Parathyroid adenoma (tissue), 2 donors: ENCODE data around the gene LRIG1.

Experiments used
- H2AFZ ChIP-seq: fragments of 300-600 bp; sonication (generic); one replicate; pipeline ENCODE4 v1.7.0; 2017; ENCODE audit warnings: antibody characterized with exemption, mild to moderate bottlenecking
- H3K27ac ChIP-seq: fragments of 300-600 bp; sonication (generic); one replicate; pipeline ENCODE4 v1.7.0; 2017
- H3K27me3 ChIP-seq: fragments of 300-600 bp; sonication (generic); one replicate; pipeline ENCODE4 v1.7.0; 2017; ENCODE audit warnings: low read length; ENCODE audit not compliant: control insufficient read depth, insufficient read depth
- H3K36me3 ChIP-seq: fragments of 300-600 bp; sonication (generic); one replicate; pipeline ENCODE4 v1.7.0; 2017; ENCODE audit warnings: low read length; ENCODE audit not compliant: control insufficient read depth, insufficient read depth
- H3K4me1 ChIP-seq: fragments of 300-600 bp; sonication (generic); one replicate; pipeline ENCODE4 v1.7.0; 2017; ENCODE audit warnings: control low read depth
- H3K4me2 ChIP-seq: fragments of 300-600 bp; sonication (generic); one replicate; pipeline ENCODE4 v1.7.0; 2017; ENCODE audit warnings: low read length
- H3K4me3 ChIP-seq: fragments of 300-600 bp; sonication (generic); one replicate; pipeline ENCODE4 v1.7.0; 2017; ENCODE audit warnings: low read depth, low read length
- H3K79me2 ChIP-seq: fragments of 300-600 bp; sonication (generic); one replicate; pipeline ENCODE4 v1.7.0; 2017; ENCODE audit warnings: control low read depth
- H3K9ac ChIP-seq: fragments of 300-600 bp; sonication (generic); one replicate; pipeline ENCODE4 v1.7.0; 2017; ENCODE audit warnings: mild to moderate bottlenecking
- H3K9me3 ChIP-seq: fragments of 300-600 bp; sonication (generic); one replicate; pipeline ENCODE4 v1.7.0; 2017; ENCODE audit warnings: low read length; ENCODE audit not compliant: control insufficient read depth
- TF ChIP-seq, protein P1 (sequence below): fragments of 300-600 bp; sonication (generic); IDR thresholded peaks from one replicate; pipeline ENCODE4 v1.7.0; 2017; ENCODE audit warnings: antibody characterized with exemption, mild to moderate bottlenecking
- donor health status: primary hyperparathyroidism.

LRIG1 gene

DNA sequence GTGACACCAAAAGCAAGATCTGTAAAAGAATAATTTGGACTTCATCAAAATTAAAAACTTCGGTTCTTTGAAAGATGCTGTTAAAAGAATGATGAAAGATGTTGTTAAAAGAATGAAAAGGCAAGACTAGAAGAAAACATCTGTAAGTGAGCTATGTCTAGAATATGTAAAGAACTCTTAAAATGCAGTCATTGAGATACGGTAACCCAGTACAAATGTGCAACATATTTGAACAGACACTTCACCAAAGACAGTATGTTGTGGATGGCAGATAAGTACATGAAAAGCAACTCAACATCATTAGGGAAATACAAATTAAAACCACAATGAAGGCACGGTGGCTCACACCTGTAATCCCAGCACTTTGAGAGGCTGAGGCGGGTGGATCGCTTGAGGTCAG, 139.5 kb downstream of the LRIG1 start:
- Histone ChIP-seq H3K9me3 (no peaks in the 10 kb centered on the region), H3K36me3 (no peaks in the 10 kb centered on the region), H3K4me3 (no peak overlapping the region), H3K9ac (no peak overlapping the region), H2AFZ (no peak overlapping the region), H3K27ac (no peak overlapping the region), H3K4me2 (no peak overlapping the region), H3K4me1 (peaks cover 2% of the 10 kb centered on the region), H3K79me2 (no peaks in the 10 kb centered on the region), H3K27me3 (no peaks in the 10 kb centered on the region)
- TF ChIP-seq, protein P1, sequence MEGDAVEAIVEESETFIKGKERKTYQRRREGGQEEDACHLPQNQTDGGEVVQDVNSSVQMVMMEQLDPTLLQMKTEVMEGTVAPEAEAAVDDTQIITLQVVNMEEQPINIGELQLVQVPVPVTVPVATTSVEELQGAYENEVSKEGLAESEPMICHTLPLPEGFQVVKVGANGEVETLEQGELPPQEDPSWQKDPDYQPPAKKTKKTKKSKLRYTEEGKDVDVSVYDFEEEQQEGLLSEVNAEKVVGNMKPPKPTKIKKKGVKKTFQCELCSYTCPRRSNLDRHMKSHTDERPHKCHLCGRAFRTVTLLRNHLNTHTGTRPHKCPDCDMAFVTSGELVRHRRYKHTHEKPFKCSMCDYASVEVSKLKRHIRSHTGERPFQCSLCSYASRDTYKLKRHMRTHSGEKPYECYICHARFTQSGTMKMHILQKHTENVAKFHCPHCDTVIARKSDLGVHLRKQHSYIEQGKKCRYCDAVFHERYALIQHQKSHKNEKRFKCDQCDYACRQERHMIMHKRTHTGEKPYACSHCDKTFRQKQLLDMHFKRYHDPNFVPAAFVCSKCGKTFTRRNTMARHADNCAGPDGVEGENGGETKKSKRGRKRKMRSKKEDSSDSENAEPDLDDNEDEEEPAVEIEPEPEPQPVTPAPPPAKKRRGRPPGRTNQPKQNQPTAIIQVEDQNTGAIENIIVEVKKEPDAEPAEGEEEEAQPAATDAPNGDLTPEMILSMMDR: no peak

DNA sequence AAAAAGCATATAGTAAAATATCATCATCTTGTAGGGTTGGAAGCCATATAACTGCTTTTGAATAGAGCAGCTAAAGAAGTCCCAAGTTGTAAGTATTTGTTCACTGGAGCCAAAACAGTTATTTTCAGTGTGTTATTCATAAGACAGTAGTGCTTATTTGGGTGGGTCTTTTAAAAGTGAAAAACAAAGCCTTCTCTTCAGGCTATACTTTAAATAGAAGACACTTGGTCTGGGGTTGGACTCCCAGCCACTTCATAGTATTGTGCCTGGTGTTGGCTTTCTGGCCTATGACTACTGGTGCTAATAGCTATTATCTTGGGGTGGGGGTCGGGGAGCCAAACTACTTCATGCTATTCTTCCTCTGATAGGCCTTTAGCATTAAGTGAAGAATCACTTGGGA, 144.8 kb downstream of the LRIG1 start:
- Histone ChIP-seq H3K9me3 (no peaks in the 10 kb centered on the region), H3K79me2 (no peaks in the 10 kb centered on the region), H3K9ac (no peak overlapping the region), H2AFZ (no peak overlapping the region), H3K36me3 (no peaks in the 10 kb centered on the region), H3K4me2 (no peak overlapping the region), H3K27me3 (no peaks in the 10 kb centered on the region), H3K4me3 (no peak overlapping the region), H3K27ac (no peak overlapping the region), H3K4me1 (no peaks in the 10 kb centered on the region)
- TF ChIP-seq, protein P1: no peak

DNA sequence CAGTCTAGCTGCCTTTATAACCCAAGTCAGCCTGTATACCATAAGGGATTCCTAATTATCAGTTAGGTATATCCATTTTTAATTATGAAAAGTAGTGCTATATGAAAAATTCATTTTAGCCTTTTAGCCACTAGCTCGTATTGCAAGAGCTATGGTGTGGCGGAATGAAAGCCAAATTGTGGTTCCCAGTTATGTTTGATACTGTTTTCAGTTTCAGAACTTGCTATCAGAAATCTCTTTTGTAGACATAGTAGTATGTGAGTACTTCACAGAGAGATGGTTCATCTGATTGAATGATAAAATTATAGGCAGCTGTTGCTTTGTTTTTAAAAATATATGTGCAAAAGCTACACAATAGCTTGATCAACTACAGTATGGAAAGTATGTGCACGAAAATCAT, 145.4 kb downstream of the LRIG1 start:
- no peaks in the 10 kb centered on the region for H3K36me3 ChIP-seq

DNA sequence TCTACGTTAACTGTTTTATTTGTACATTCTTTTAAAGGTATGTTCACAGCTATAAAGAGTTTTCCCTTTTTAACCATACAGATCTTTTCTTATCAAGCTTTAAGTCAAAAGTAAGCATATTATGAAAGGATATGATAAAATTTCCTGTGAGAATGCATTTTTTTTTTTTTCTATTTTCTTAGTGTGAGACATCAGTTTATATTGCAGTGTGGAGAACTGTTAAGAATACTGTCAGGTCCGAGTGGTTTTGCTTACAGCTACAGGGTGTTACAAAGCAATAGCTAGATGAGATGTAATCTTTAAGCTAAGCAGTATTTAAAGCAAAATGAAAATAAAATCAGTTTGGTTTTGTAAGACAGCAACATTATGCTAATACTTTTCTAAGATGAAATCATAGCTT, 146.8 kb downstream of the LRIG1 start:
- Histone ChIP-seq H3K4me1 (no peaks in the 10 kb centered on the region), H3K9ac (no peak overlapping the region), H3K27ac (no peak overlapping the region), H3K36me3 (no peaks in the 10 kb centered on the region), H3K9me3 (no peaks in the 10 kb centered on the region), H2AFZ (no peak overlapping the region), H3K4me2 (no peak overlapping the region), H3K4me3 (no peak overlapping the region), H3K79me2 (no peaks in the 10 kb centered on the region), H3K27me3 (no peaks in the 10 kb centered on the region)
- TF ChIP-seq, protein P1: no peak

More for the DNA sequence above, 145.4 kb downstream of the LRIG1 start:
- Histone ChIP-seq H3K9me3 (no peaks in the 10 kb centered on the region), H3K79me2 (no peaks in the 10 kb centered on the region), H3K4me2 (no peak overlapping the region), H3K27ac (no peak overlapping the region), H3K4me1 (no peaks in the 10 kb centered on the region), H3K27me3 (no peaks in the 10 kb centered on the region), H2AFZ (no peak overlapping the region), H3K4me3 (no peak overlapping the region), H3K9ac (no peak overlapping the region)
- TF ChIP-seq, protein P1: no peak

DNA sequence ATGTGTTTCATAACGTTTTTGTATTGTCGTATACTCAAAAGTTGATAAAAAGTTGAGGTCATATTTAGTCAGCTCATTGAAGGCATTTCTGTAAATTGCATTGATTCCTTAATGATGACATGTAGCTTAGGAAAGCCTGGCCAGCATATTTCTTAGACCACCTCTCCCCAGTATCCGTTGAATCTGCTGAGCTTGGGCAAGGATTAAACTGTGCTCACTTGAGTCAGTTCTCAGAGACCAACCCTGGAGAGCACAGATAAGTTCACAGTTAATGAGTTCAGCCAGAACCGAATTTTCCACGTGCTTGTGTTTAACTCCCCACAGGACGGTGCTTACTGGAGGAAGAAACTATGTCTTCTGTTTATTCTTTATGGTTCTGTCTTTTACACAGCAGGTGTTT, 147.3 kb downstream of the LRIG1 start:
- Histone ChIP-seq H3K9ac (no peak overlapping the region), H3K27me3 (no peaks in the 10 kb centered on the region), H3K4me3 (no peak overlapping the region), H3K4me1 (no peaks in the 10 kb centered on the region), H3K79me2 (no peaks in the 10 kb centered on the region), H3K36me3 (no peaks in the 10 kb centered on the region), H3K4me2 (no peak overlapping the region), H2AFZ (no peak overlapping the region), H3K27ac (no peak overlapping the region), H3K9me3 (no peaks in the 10 kb centered on the region)
- TF ChIP-seq, protein P1: no peak
